Breast epithelium (tissue), 4 donors: ENCODE measurements around the gene ZNF668. TPM values are rescaled to one million over a fixed set of nuclear protein-coding genes. Genes with fewer than 3 reads are reported as not detected.
A peak's percentile ranks its signal among the peaks of the same experiment; 100 is the strongest.

Experiments used
- DNase-seq, 2 donors: peaks; one replicate each; pipeline ENCODE4 v3.0.0-alpha.2; 2019; ENCODE audit warnings: low spot score in 2 of 2
- H3K27ac ChIP-seq, 2 donors: fragments of 200-600 bp; sonication (generic) in 1 of 2; one replicate each; pipeline ENCODE4 v1.5.1; 2016 to 2019; ENCODE audit warnings: mild to moderate bottlenecking in 1 of 2
- H3K27me3 ChIP-seq, 2 donors: fragments of 200-600 bp; sonication (generic) in 1 of 2; one replicate each; pipeline versions ENCODE4 v1.5.1 to v1.6.0; 2017 to 2019; ENCODE audit warnings: control low read depth in 1 of 2, mild to moderate bottlenecking in 1 of 2
- H3K36me3 ChIP-seq: fragments of 200-600 bp; one replicate; pipeline ENCODE4 v1.5.1; 2019
- H3K4me1 ChIP-seq, 2 donors: fragments of 200-600 bp; sonication (generic); one replicate each; pipeline ENCODE4 v1.5.1; 2016 to 2019; ENCODE audit warnings: control low read depth in 1 of 2
- H3K4me3 ChIP-seq, 3 donors: fragments of 200-600 bp; sonication (generic); 1 replicate in 2 of 3; 2 replicates in 1 of 3; pipeline ENCODE4 v1.5.1; 2016 to 2019; ENCODE audit warnings: mild to moderate bottlenecking in 3 of 3, moderate library complexity in 2 of 3
- H3K9me3 ChIP-seq, 2 donors: fragments of 200-600 bp; sonication (generic) in 1 of 2; one replicate each; pipeline ENCODE4 v1.5.1; 2016 to 2019; ENCODE audit warnings: control low read depth in 1 of 2
- CTCF ChIP-seq, 3 donors: fragments of 450-650 bp; IDR thresholded peaks; one replicate each; pipeline ENCODE4 v1.5.1; 2016 to 2017; ENCODE audit warnings: antibody characterized with exemption in 3 of 3, mild to moderate bottlenecking in 3 of 3, moderate library complexity in 3 of 3
- POLR2A ChIP-seq: fragments of 450-650 bp; IDR thresholded peaks from one replicate; pipeline ENCODE4 v1.6.1; 2016; ENCODE audit warnings: antibody characterized with exemption, mild to moderate bottlenecking, moderate library complexity
- POLR2AphosphoS5 ChIP-seq, 3 donors: sonication (generic); formaldehyde crosslinking; IDR thresholded peaks; one replicate each; pipeline ENCODE4 v1.6.1; 2017; ENCODE audit warnings: antibody characterized with exemption in 3 of 3
- intact Hi-C: fragments of 100-400 bp; cut with DNase I; formaldehyde crosslinking; loops from one replicate; pipeline ENCODE4 v1.15.1; 2023; ENCODE audit warnings: low total_unique reads
- total RNA-seq, 3 donors: library from RNA; depleted of rRNA; stranded (reverse); fragments of >200 nt; gene quantifications; one replicate each; pipeline ENCODE4 v1.1.0, GENCODE V29; 2016

Gene ZNF668
- total RNA-seq, 3 donors from 2014 or later: 6.7 to 8.9 (median 8.8) TPM

GRCh38 chr16:31094424-31095120 is 20.5 kb upstream of the ZNF668 start, which contains the start of gene VKORC1:
Gene VKORC1, minus strand, starts transcription at chr16:31094797. Its CDS starts 68 bp downstream, at chr16:31094729.
- DNase-seq: peak; percentile 93
- Histone ChIP-seq H3K27ac (peak within 1 kb of the TSS; percentile 79 to 90), H3K9me3 (no peaks in the 10 kb centered on the region), H3K4me3 (peak within 1 kb of the TSS; percentile 80 to 89 (median 83)), H3K36me3 (no peaks in the 10 kb centered on the region), H3K4me1 (peaks cover 0 to 5% of the 10 kb centered on the region in 2 donors), H3K27me3 (no peaks in the 10 kb centered on the region)
- intact Hi-C loops: no loop called here
- TF ChIP-seq POLR2A (no peak), POLR2AphosphoS5 (IDR thresholded peaks at IDR 0.05) (peak in 2 of 3 donors; percentile 68 to 73), CTCF (IDR thresholded peaks at IDR 0.05) (no peak)

- Histone ChIP-seq H3K27me3 (no peaks in the 10 kb centered on the region), H3K36me3 (no peaks in the 10 kb centered on the region), H3K4me1 (peaks cover 0 to 5% of the 10 kb centered on the region in 2 donors), H3K27ac (peak overlapping the region; percentile 79 to 90), H3K9me3 (no peaks in the 10 kb centered on the region), H3K4me3 (peak overlapping the region; percentile 80 to 89 (median 83))
- intact Hi-C loops: no loop called here
- DNase-seq: no peak
- TF ChIP-seq POLR2A (no peak), CTCF (IDR thresholded peaks at IDR 0.05) (no peak), POLR2AphosphoS5 (IDR thresholded peaks at IDR 0.05) (no peak)
These were observed 20.0 kb upstream of the ZNF668 start for GRCh38 chr16:31094088-31094423.

DNA sequence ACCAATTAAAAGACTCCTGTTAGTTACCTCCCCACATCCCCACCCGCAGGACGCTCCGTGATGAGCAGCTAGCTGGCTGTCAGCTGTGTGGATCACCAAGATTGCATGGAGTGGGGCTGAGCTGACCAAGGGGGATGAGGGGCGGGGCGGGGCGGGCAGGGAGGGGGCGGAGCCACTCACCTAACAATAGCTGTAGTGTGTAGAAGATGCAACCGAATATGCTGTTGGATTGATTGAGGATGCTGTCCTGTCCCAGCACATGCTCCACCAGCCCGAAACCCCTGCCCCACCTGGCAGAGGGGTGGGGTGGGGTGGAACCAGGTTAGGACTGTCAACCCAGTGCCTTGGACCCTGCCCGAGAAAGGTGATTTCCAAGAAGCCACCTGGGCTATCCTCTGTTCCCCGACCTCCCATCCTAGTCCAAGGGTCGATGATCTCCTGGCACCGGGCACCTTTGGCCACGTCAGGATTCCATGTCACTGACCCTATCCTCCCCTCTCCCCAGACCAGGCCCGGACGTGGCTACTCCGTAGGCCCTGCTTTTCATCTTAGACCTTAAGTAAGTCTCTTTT is 19.2 kb upstream of the ZNF668 start:
- no peaks in the 10 kb centered on the region for H3K36me3 ChIP-seq
- peaks cover 0 to 5% of the 10 kb centered on the region in 2 donors for H3K4me1 ChIP-seq
- no peaks in the 10 kb centered on the region for H3K27me3 ChIP-seq
- no peaks in the 10 kb centered on the region for H3K9me3 ChIP-seq
- no peak overlapping the region for H3K27ac ChIP-seq
- intact Hi-C loops: no loop called here
- no peak for TF ChIP-seq CTCF (IDR thresholded peaks at IDR 0.05)
- no peak for TF ChIP-seq POLR2A
- TF ChIP-seq POLR2AphosphoS5 (IDR thresholded peaks at IDR 0.05): no peak
- no peak for DNase-seq
- H3K4me3 ChIP-seq: peak overlapping the region; percentile 80 to 89 (median 83)

- Histone ChIP-seq H3K9me3 (no peaks in the 10 kb centered on the region), H3K4me3 (no peak overlapping the region), H3K36me3 (no peaks in the 10 kb centered on the region), H3K27me3 (no peaks in the 10 kb centered on the region), H3K27ac (no peak overlapping the region), H3K4me1 (peaks cover 0 to 5% of the 10 kb centered on the region in 2 donors)
- intact Hi-C loops: no loop called here
- DNase-seq: no peak
- no peak for TF ChIP-seq POLR2A
- no peak for TF ChIP-seq POLR2AphosphoS5 (IDR thresholded peaks at IDR 0.05)
- no peak for TF ChIP-seq CTCF (IDR thresholded peaks at IDR 0.05)
These were observed 18.3 kb upstream of the ZNF668 start for GRCh38 chr16:31092330-31092729.

DNA sequence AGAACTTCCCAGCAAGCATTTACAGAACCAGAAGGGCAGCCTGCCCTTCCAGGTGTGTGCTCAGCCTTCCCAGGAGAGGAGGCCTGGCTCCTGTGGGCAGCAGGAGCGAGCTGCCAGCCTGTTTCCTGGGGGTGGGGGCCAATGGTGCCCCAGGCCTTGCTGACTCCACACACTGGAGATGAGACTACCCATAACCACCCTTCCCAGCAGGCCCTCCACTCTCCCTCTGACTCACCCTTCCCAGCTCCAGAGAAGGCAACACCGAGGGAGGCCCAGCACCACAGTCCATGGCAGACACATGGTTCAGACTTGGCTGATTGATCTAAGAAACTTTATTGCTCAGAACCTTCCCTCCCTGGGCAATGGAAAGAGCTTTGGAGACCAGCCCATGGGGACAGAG is 16.5 kb upstream of the ZNF668 start:
- no peaks in the 10 kb centered on the region for H3K9me3 ChIP-seq
- TF ChIP-seq CTCF (IDR thresholded peaks at IDR 0.05): no peak
- TF ChIP-seq POLR2A: no peak
- no peak for TF ChIP-seq POLR2AphosphoS5 (IDR thresholded peaks at IDR 0.05)
- H3K27me3 ChIP-seq: no peaks in the 10 kb centered on the region
- no peak for DNase-seq
- peaks cover 0 to 5% of the 10 kb centered on the region in 2 donors for H3K4me1 ChIP-seq
- intact Hi-C loops: no loop called here
- no peaks in the 10 kb centered on the region for H3K36me3 ChIP-seq
- H3K4me3 ChIP-seq: no peak overlapping the region
- H3K27ac ChIP-seq: no peak overlapping the region
